Mesodermal cell (in vitro differentiated cells): ENCODE data around the gene CBX4.
"Not testable (repeated sequence)": the region's sequence is repeated elsewhere in the genome, so short reads cannot be mapped to it uniquely, and the experiment has no call there.

ENCODE experiments used
- H3K27ac ChIP-seq: 2 replicates; pipeline ENCODE4 v1.7.0; 2013; ENCODE audit warnings: mild to moderate bottlenecking, low read depth, low read length, moderate library complexity; ENCODE audit not compliant: severe bottlenecking
- H3K36me3 ChIP-seq: 2 replicates; pipeline ENCODE4 v1.7.1; 2013; ENCODE audit warnings: mild to moderate bottlenecking, low read length, moderate library complexity; ENCODE audit not compliant: control insufficient read depth, insufficient read depth
- H3K4me1 ChIP-seq: one replicate; pipeline ENCODE4 v1.7.1; 2013; ENCODE audit warnings: mild to moderate bottlenecking, low read length; ENCODE audit not compliant: insufficient read depth, control insufficient read depth, poor library complexity, severe bottlenecking
- H3K4me3 ChIP-seq: 2 replicates; pipeline ENCODE4 v1.7.0; 2013; ENCODE audit warnings: low read length, control low read depth, mild to moderate bottlenecking; ENCODE audit not compliant: insufficient read depth, poor library complexity, severe bottlenecking; ENCODE audit errors: extremely low read depth
- H3K9me3 ChIP-seq: 2 replicates; pipeline ENCODE4 v1.7.1; 2013; ENCODE audit warnings: mild to moderate bottlenecking, low read length, moderate library complexity; ENCODE audit not compliant: control insufficient read depth
- WGBS, 2 experiments: methylation state at CpG; one replicate each; pipeline ENCODE4 v1.1.5; 2013; ENCODE audit warnings: missing lambda C conversion rate in 2 of 2; ENCODE audit not compliant: insufficient coverage in 2 of 2; 5-methylcytosine and 5-hydroxymethylcytosine counted together

Gene CBX4

GRCh38 chr17:79859676-79860615, 20.7 kb upstream of the CBX4 start:
- Histone ChIP-seq H3K4me3 (no peak overlapping the region), H3K27ac (no peak overlapping the region), H3K4me1 (peaks cover 8% of the 10 kb centered on the region), H3K36me3 (no peaks in the 10 kb centered on the region), H3K9me3 (no peaks in the 10 kb centered on the region)
- 80 to 85% methylated on average over 36 to 37 of the region's 38 CpGs for WGBS, 2 experiments

GRCh38 chr17:79857095-79857494, 17.9 kb upstream of the CBX4 start:
- Histone ChIP-seq H3K9me3 (no peaks in the 10 kb centered on the region), H3K4me1 (peaks cover 3% of the 10 kb centered on the region), H3K27ac (no peak overlapping the region), H3K36me3 (no peaks in the 10 kb centered on the region), H3K4me3 (no peak overlapping the region)
- 81 to 97% methylated on average over 7 of the region's 8 CpGs for WGBS, 2 experiments

GRCh38 chr17:79855331-79856124, 16.3 kb upstream of the CBX4 start:
- Histone ChIP-seq H3K4me1 (peaks cover 4% of the 10 kb centered on the region), H3K36me3 (no peaks in the 10 kb centered on the region), H3K27ac (no peak overlapping the region), H3K4me3 (no peak overlapping the region), H3K9me3 (no peaks in the 10 kb centered on the region)
- 88% methylated on average over 19 to 20 of the region's 21 CpGs for WGBS, 2 experiments

GRCh38 chr17:79854080-79855060, 15.1 kb upstream of the CBX4 start:
- peaks cover 6% of the 10 kb centered on the region for H3K4me1 ChIP-seq
- no peak overlapping the region for H3K4me3 ChIP-seq
- 78 to 80% methylated on average over 13 to 14 of the region's 14 CpGs for WGBS, 2 experiments
- H3K36me3 ChIP-seq: no peaks in the 10 kb centered on the region
- no peak overlapping the region for H3K27ac ChIP-seq
- H3K9me3 ChIP-seq: no peaks in the 10 kb centered on the region

- not testable (repeated sequence) for H3K4me1 ChIP-seq, H3K4me3 ChIP-seq, H3K27ac ChIP-seq, H3K9me3 ChIP-seq, H3K36me3 ChIP-seq
- 89 to 91% methylated on average over 5 to 7 of the region's 10 CpGs for WGBS, 2 experiments
Observed at GRCh38 chr17:79853168-79853567, 13.9 kb upstream of the CBX4 start.

GRCh38 chr17:79852748-79853147, 13.5 kb upstream of the CBX4 start:
- 80 to 94% methylated on average over 4 to 5 of the region's 5 CpGs for WGBS, 2 experiments
- Histone ChIP-seq H3K27ac (no peak overlapping the region), H3K36me3 (no peaks in the 10 kb centered on the region), H3K4me3 (no peak overlapping the region), H3K4me1 (peaks cover 6% of the 10 kb centered on the region), H3K9me3 (no peaks in the 10 kb centered on the region)

- Histone ChIP-seq H3K27ac (no peak overlapping the region), H3K4me1 (peaks cover 6% of the 10 kb centered on the region), H3K4me3 (no peak overlapping the region), H3K9me3 (no peaks in the 10 kb centered on the region), H3K36me3 (no peaks in the 10 kb centered on the region)
- 92 to 96% methylated on average over 7 to 9 of the region's 11 CpGs for WGBS, 2 experiments
Observed at GRCh38 chr17:79851461-79851817, 12.2 kb upstream of the CBX4 start.

GRCh38 chr17:79850571-79851460, 11.6 kb upstream of the CBX4 start:
- 90 to 93% methylated on average over 15 to 18 of the region's 18 CpGs for WGBS, 2 experiments
- peaks cover 6% of the 10 kb centered on the region for H3K4me1 ChIP-seq
- H3K9me3 ChIP-seq: no peaks in the 10 kb centered on the region
- H3K27ac ChIP-seq: no peak overlapping the region
- H3K36me3 ChIP-seq: no peaks in the 10 kb centered on the region
- H3K4me3 ChIP-seq: no peak overlapping the region

GRCh38 chr17:79849953-79850352, 10.7 kb upstream of the CBX4 start:
- WGBS, 2 experiments: 59 to 74% methylated on average over 4 to 7 of the region's 8 CpGs
- Histone ChIP-seq H3K36me3 (no peaks in the 10 kb centered on the region), H3K9me3 (no peaks in the 10 kb centered on the region), H3K4me3 (no peak overlapping the region), H3K27ac (no peak overlapping the region), H3K4me1 (peaks cover 6% of the 10 kb centered on the region)
